ENCODE results near the gene NTRK2. TPM values are rescaled to one million over a fixed set of nuclear protein-coding genes. Genes with fewer than 3 reads are reported as not detected.

NTRK2 gene
- total and polyA plus RNA-seq, 2 experiments from 2014 or later = 0.99 to 3.7 TPM

DNA sequence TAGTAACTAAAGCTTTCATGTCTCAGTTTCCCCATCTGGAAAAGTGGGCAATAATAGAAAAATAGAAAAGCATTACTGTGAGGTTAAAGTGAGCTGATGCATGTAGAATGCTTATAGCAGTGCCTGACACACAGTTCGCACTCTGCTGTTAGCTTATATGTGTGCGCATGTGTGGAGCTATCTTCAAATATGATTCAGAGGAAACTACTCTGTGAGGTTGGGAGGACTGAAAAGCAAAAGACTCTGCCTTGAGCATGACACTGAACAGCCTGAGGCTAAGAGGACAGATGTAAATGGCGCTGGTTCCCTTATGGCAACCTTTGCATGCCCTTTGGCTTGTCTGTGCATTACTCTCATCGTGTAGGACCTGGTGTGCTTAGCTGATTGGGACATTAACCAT, 19.4 kb downstream of the NTRK2 start:
- Histone ChIP-seq H3K27me3 (no peaks in the 10 kb centered on the region), H3K9me2 (replicated peaks; ENCODE audit: insufficient read depth) (no peaks in the 10 kb centered on the region), H4K20me1 (ENCODE audit: insufficient read depth, poor library complexity, severe bottlenecking) (no peaks in the 10 kb centered on the region), H3K4me3 (no peak overlapping the region), H3K9me3 (ENCODE audit: low read depth) (no peaks in the 10 kb centered on the region), H3K4me2 (no peak overlapping the region), H3K4me1 (ENCODE audit: insufficient read depth) (no peaks in the 10 kb centered on the region), H3K36me3 (replicated peaks; ENCODE audit: insufficient read depth, low read depth) (no peaks in the 10 kb centered on the region), H3K79me2 (no peaks in the 10 kb centered on the region), H3K27ac (no peak overlapping the region), H2AFZ (no peak overlapping the region)
- 66% methylated on average over 4 of the region's 4 CpGs for WGBS (ENCODE audit: low lambda C conversion rate, missing lambda C conversion rate)
- TF ChIP-seq EZH2 (IDR thresholded peaks at IDR 0.05; ENCODE audit: borderline replicate concordance) (no peak), EZH2phosphoT487 (IDR thresholded peaks at IDR 0.05; ENCODE audit: low read depth, severe bottlenecking, unreplicated experiment) (no peak)
- TF ChIP-seq, protein P1, sequence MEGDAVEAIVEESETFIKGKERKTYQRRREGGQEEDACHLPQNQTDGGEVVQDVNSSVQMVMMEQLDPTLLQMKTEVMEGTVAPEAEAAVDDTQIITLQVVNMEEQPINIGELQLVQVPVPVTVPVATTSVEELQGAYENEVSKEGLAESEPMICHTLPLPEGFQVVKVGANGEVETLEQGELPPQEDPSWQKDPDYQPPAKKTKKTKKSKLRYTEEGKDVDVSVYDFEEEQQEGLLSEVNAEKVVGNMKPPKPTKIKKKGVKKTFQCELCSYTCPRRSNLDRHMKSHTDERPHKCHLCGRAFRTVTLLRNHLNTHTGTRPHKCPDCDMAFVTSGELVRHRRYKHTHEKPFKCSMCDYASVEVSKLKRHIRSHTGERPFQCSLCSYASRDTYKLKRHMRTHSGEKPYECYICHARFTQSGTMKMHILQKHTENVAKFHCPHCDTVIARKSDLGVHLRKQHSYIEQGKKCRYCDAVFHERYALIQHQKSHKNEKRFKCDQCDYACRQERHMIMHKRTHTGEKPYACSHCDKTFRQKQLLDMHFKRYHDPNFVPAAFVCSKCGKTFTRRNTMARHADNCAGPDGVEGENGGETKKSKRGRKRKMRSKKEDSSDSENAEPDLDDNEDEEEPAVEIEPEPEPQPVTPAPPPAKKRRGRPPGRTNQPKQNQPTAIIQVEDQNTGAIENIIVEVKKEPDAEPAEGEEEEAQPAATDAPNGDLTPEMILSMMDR (IDR thresholded peaks at IDR 0.05; ENCODE audit: poor library complexity) = no peak
- DNase-seq (ENCODE audit: low spot score) = no peak

DNA sequence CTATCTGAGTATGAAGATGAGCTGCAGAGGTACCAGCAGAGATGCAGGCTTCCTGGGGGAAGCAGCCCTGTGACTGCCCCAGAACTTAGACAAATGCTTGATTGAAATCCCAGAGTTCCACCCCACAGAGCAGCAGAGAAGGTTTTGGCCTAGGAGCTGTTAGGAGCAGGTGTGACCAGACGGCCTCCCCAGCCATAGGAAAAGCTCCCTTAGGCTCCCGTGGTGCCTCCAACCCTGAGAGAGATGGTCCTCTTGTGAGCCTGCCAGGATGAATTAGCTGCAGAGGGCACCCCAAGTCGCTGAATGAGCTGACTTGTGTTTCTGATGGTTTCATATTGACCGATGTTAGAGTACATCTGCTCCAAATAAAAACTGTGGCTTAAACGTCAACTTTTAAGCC, 22.1 kb downstream of the NTRK2 start:
- Histone ChIP-seq H3K79me2 (no peaks in the 10 kb centered on the region), H3K36me3 (replicated peaks; ENCODE audit: insufficient read depth, low read depth) (no peaks in the 10 kb centered on the region), H3K9me3 (ENCODE audit: low read depth) (no peaks in the 10 kb centered on the region), H3K27me3 (no peaks in the 10 kb centered on the region), H3K4me1 (ENCODE audit: insufficient read depth) (no peaks in the 10 kb centered on the region), H3K27ac (no peak overlapping the region), H3K4me3 (no peak overlapping the region), H2AFZ (no peak overlapping the region), H3K4me2 (no peak overlapping the region), H3K9me2 (replicated peaks; ENCODE audit: insufficient read depth) (no peaks in the 10 kb centered on the region), H4K20me1 (ENCODE audit: insufficient read depth, poor library complexity, severe bottlenecking) (no peaks in the 10 kb centered on the region)
- no peak for DNase-seq (ENCODE audit: low spot score)
- TF ChIP-seq, protein P1 (IDR thresholded peaks at IDR 0.05; ENCODE audit: poor library complexity) = no peak
- TF ChIP-seq EZH2 (IDR thresholded peaks at IDR 0.05; ENCODE audit: borderline replicate concordance) (no peak), EZH2phosphoT487 (IDR thresholded peaks at IDR 0.05; ENCODE audit: low read depth, severe bottlenecking, unreplicated experiment) (no peak)
- WGBS (ENCODE audit: low lambda C conversion rate, missing lambda C conversion rate) = 85% methylated on average over 5 of the region's 5 CpGs

DNA sequence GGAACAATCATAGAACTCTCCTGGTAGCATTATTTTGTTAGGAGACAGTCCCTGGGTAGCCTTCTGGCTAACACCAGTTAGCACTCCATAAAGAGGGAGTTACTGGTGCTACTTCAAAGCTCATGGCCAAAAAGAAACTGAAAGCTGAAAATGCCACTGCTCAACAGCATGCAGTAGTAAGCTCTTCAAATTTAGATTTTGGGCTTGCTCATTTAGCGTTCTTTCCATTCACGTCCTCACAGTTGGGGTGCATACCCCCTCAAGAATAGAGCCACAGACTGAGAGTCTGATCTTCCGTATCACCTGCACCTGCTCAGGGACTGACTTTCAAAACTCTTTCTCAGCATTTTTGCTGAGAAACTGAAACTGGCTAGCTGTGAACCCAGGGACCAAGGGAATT, 24.7 kb downstream of the NTRK2 start:
- Histone ChIP-seq H3K27ac (no peak overlapping the region), H3K4me3 (no peak overlapping the region), H3K9me2 (replicated peaks; ENCODE audit: insufficient read depth) (no peaks in the 10 kb centered on the region), H3K79me2 (no peaks in the 10 kb centered on the region), H3K36me3 (replicated peaks; ENCODE audit: insufficient read depth, low read depth) (no peaks in the 10 kb centered on the region), H3K4me1 (ENCODE audit: insufficient read depth) (no peaks in the 10 kb centered on the region), H2AFZ (no peak overlapping the region), H3K4me2 (no peak overlapping the region), H3K27me3 (no peaks in the 10 kb centered on the region), H4K20me1 (ENCODE audit: insufficient read depth, poor library complexity, severe bottlenecking) (no peaks in the 10 kb centered on the region), H3K9me3 (ENCODE audit: low read depth) (no peaks in the 10 kb centered on the region)
- no peak for DNase-seq (ENCODE audit: low spot score)
- TF ChIP-seq EZH2 (IDR thresholded peaks at IDR 0.05; ENCODE audit: borderline replicate concordance) = no peak
- TF ChIP-seq, protein P1 (IDR thresholded peaks at IDR 0.05; ENCODE audit: poor library complexity) = no peak
- TF ChIP-seq EZH2phosphoT487 (IDR thresholded peaks at IDR 0.05; ENCODE audit: low read depth, severe bottlenecking, unreplicated experiment) = no peak
- 83% methylated on average over 3 of the region's 3 CpGs for WGBS (ENCODE audit: low lambda C conversion rate, missing lambda C conversion rate)

DNA sequence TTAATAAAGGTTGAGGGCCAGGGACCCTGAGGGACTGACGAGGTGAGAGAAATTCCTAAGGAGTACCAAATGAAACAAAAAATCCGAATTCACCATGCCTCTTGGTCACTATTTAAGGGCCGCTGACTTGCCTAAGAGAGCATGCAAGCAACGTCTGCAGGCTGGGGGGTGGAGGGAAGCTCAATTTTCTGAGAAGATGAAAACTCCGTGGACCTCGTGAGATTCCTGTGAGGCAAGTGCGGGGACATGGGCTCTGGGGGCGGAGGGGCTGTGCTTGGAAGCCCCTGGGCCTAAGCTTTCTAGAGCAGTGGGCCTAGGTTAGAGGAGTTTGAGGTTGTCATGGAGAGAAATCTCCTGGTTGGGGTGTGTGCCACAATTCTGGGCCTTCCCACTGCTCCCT, 27.5 kb downstream of the NTRK2 start:
- DNase-seq (ENCODE audit: low spot score) = no peak
- TF ChIP-seq, protein P1 (IDR thresholded peaks at IDR 0.05; ENCODE audit: poor library complexity) = no peak
- TF ChIP-seq EZH2phosphoT487 (IDR thresholded peaks at IDR 0.05; ENCODE audit: low read depth, severe bottlenecking, unreplicated experiment) (no peak), EZH2 (IDR thresholded peaks at IDR 0.05; ENCODE audit: borderline replicate concordance) (no peak)
- WGBS (ENCODE audit: low lambda C conversion rate, missing lambda C conversion rate) = 88% methylated on average over 8 of the region's 8 CpGs
- no peaks in the 10 kb centered on the region for H3K9me2 ChIP-seq (replicated peaks; ENCODE audit: insufficient read depth)
- no peaks in the 10 kb centered on the region for H3K79me2 ChIP-seq
- H3K4me2 ChIP-seq = no peak overlapping the region
- no peaks in the 10 kb centered on the region for H3K9me3 ChIP-seq (ENCODE audit: low read depth)
- no peak overlapping the region for H3K4me3 ChIP-seq
- H3K27ac ChIP-seq = no peak overlapping the region
- H3K27me3 ChIP-seq = no peaks in the 10 kb centered on the region
- no peaks in the 10 kb centered on the region for H4K20me1 ChIP-seq (ENCODE audit: insufficient read depth, poor library complexity, severe bottlenecking)
- no peaks in the 10 kb centered on the region for H3K36me3 ChIP-seq (replicated peaks; ENCODE audit: insufficient read depth, low read depth)
- H3K4me1 ChIP-seq (ENCODE audit: insufficient read depth) = no peaks in the 10 kb centered on the region
- no peak overlapping the region for H2AFZ ChIP-seq

Data from hepatocyte (in vitro differentiated cells).